Bronchial smooth muscle cell (primary cell): ENCODE results near the gene PECR. TPM values are rescaled to one million over a fixed set of nuclear protein-coding genes. Genes with fewer than 3 reads are reported as not detected.

Experiments
- total RNA-seq: library from RNA; depleted of rRNA; stranded (reverse); fragments of >200 nt; gene quantifications from 2 replicates; pipeline ENCODE4 v1.2.1, GENCODE V29; 2014

PECR gene
- total RNA-seq, result 15.4 and 15.8 TPM in 2 replicates

DNA sequence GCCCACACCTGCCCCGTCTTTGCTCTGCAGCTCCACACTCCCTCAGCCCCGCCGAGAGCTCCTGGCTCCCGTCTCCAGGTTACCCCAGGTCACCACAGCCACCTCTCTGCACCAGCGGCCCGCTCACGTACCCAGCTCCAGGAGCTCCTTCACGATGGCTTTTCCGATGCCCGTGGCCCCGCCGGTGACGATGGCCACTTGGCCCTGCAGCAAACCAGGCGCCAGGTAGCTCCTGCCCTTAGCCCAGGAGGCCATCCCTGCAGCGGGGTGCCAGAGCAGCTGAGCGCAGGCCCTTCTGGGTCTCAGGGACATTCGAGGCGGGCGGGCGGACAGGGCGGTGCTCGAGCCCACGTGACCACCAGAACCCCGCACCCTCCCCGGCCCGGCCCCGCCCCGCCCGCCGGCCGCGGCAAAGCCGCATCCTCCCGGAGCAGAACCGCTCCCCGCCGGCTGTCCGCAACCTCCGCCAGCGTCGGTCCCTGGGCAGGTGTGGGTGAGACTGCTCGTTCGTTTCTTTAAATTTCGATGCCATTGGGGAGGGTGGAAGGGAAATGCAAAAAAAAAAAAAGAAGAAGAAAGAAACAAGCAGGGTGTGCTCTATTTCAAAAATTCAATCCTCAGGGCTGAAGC is at the start of gene PECR, which contains the start of gene TMEM169:
TSS of gene PECR (minus strand) at position 323 of the 630 bp plus-strand sequence. CDS start at position 255, 68 bp downstream.
TSS of gene TMEM169 (plus strand) at position 433 of the 630 bp plus-strand sequence. CDS start 14,045 bp downstream, outside the sequence.

DNA sequence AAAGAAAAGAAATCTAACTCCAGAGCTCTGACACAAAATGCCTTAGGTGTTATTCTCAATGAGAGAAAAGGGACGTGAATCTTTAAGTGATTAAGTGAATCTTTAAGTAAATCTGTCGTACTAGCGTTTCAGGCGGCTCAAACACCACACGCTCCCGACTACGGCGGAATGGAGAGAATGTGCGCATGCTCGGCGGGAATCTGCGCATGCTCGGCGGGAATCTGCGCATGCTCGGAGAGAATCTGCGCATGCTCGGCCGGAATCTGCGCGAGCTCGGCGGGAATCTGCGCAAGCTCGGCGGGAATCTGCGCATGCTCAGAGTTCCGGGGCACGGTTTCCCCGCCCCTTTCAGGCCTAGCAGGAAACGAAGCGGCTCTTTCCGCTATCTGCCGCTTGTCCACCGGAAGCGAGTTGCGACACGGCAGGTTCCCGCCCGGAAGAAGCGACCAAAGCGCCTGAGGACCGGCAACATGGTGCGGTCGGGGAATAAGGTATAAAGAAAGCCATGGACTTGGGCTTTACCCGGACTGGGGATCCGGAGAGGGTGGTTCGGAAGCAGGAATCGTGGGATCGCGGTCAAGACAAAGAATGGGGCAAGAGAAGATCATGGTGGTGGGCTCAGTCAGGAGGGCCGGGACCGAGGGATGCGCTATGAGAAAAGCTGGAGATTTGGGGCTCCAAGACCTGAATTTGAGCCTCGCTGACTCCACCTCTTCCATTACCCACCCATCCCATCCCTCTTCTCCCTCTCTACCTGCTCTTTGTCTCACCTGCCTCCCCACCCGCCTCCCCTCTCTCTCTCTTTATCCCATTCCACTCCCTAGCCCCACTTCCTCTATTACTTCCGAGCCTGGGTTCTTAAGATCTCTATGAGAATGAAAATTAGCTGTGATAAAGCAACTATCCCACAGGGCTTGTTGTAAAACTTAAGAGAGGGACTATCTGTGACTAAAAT is 27.6 kb upstream of the PECR start, which contains the start of gene XRCC5:
TSS of gene XRCC5 (plus strand) at position 382 of the 955 bp plus-strand sequence. CDS start at position 471, 89 bp downstream.

DNA sequence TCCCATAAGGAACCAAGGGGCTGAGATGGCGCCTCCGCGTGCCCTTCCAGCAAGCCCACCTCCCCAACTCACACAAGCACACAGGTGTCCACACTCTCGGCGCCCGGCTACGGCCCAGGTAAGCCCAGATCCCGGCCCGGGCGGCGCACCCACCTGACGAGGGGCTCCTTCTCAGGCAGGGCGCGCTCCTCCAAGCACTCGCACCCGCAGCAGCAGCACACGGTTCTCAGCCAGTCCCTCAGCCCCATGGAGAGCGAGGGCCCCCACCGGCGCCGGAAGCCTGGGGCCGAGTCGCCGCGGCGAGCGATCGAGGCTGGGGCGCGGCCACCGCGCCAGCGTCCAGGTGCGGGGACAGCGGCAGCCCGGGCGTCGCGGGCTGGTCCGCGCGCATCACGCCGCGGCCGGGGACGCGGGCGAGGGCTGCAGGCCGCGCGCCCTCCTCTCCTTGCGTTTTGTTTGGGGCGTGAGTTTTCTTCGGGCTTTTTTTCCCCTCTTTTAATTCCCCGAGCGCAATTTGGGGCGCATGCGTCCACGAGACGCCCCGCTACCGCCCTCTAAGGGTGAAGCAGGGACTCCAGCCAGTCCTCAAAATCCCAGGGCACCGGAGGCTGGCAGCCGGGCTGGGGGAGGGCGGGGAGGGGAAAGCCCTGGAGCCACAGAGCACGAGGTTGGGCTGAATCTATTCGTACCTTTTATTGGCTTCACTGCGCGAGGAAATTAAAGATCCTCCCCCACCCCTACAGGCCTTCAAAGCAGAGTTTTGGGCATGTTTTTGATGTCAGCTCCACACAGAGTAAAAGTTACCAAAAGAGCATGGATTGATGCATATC is 68.3 kb downstream of the PECR start, which contains the start of gene MREG:
TSS of gene MREG (minus strand) at position 472 of the 830 bp plus-strand sequence. CDS start at position 248, 224 bp downstream.

Other genes with a start within 250 kb of the PECR start
- gene MREG, start 68.3 kb downstream of the PECR start, total RNA-seq, result 1.5 and 1.6 TPM in 2 replicates
- 0.16 and 0.26 TPM in 2 replicates for gene TMEM169, start 110 bp upstream of the PECR start, total RNA-seq
- gene XRCC5, start 27.5 kb upstream of the PECR start, total RNA-seq, result 143 and 183 TPM in 2 replicates